ENCODE results near the gene XYLT1.
A peak's percentile ranks its signal among the peaks of the same experiment; 100 is the strongest.

Gene XYLT1

DNA sequence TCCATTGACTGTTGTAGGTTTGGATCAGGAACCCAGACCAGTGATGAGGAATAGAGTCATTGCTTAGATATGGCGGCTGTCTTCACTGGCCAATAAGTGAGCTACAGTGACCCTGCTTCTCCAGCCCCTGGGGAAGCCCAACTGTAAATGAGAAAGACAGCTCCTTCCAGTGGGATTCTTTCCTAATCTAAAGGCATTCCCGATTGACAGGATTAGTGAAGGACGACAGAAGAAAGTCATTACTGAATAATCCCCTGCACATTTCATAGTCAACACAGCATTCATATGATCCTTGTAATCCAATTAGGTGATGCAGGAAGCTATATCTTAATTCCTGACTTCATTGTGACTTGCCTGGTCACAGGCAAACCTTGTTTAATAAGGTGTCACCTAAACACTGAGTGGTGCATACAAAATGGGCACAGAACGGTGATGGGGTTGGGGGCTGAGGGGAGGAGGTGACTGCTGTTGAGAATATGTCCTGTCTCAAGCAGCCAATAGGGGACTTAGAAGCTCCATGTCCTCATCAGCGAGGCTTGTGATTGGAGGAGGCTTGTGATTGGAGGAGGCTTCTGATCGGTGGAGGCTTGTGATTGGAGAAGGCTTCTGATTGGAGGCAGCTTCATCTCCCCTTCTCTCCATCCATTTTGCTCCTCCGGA, 242.6 kb downstream of the XYLT1 start:
- DNase-seq (ENCODE audit: low spot score), result no peak

DNA sequence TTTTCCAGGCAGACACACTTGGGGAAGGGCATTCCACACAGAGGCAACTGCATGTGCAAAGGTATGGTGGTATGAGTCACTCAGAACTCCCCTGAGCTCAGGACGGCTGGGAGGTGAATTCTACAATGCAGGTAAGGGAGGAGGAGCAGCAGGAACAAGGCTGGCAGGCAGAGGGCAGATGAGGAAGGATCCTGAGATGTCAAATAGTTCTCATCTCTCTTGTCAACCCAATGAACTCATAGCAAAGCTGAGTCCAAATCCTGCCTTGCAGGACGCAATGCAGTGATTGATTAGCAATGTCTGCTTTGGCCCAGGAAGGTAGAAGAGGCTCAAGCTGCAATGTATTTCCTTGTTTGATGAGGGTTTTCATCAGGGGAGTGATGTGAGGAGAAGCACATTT, 243.5 kb downstream of the XYLT1 start:
- no peak for DNase-seq (ENCODE audit: low spot score)

- DNase-seq (ENCODE audit: low spot score), result no peak
These were observed 245.2 kb downstream of the XYLT1 start for GRCh38 chr16:17225541-17225940.

DNA sequence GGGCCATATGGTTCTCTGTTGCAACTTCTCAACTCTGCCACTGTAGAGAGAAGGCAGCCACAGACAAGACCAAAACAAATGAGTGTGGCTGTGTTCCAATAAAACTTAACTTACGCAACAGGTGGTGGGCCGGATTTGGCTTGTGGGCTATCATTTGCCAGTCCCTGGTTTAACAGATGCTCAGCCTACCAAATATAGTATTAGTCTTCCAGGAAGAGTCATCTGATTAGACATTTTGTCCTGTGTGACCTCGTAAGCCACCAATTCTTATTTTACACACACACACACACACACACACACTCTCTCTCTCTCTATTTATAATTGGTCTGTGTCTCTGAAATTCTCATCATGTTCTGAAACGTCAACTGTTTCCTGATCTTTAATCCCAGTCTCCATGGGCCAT, 245.9 kb downstream of the XYLT1 start:
- no peak for DNase-seq (ENCODE audit: low spot score)

DNA sequence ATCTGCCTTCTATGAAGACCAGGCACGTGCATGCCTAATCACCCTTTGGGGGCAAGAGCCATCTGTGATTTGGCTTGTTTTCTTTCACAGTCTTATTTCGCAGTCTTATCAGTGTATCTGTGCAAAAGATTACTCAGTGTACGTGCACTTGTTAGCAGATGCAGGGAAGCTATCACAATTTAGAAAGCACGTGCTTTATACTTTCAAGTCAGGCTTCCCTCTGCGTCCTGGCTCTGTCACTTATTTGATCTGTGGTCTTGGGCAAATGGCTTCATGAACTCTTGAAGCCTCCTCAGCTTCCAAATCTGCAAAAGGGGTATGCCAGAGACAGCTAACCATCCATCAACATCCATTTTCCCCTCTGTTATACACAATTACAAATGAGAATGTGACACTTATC, 246.4 kb downstream of the XYLT1 start:
- no peak for DNase-seq (ENCODE audit: low spot score)

DNA sequence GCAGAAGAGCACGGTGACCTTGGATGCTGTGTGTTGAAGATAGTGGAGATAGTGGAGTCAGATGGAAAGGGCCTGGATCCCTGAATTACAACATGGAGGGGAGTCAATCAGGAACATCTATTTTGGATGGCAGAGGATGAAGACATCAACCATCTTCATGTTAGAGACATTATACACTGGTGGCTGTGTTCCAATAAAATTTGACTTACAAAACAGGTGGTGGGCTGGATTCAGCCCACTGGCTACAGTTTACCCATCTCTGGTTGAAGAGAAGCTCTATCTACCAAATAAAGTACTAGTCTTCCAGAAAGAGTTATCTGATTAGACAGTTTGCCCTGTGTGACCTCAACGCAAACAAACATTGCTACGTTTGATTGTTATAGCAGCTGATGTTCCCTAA, 247.2 kb downstream of the XYLT1 start:
- DNase-seq (ENCODE audit: low spot score), result no peak

- DNase-seq (ENCODE audit: low spot score), result no peak
These were observed 247.8 kb downstream of the XYLT1 start for GRCh38 chr16:17222871-17223401.

DNA sequence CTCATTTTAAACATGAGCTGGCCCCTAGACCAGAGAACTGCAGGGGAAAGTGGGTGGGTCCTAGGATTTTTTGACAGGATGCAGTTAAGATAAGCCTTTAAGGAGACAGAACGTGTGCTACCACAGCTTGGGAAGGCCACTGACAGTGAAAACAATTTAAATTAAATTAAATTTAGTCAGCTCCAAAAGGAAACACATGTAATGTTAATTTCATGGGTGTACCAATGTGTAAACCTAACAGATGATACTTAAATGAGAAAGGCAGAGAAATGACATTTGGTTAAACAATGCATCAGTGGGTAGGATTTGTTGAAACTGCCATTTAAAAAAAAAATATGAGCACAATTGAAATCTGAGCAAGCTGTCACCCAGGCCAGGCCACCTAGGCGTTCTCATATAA, 250.8 kb downstream of the XYLT1 start:
- DNase-seq (ENCODE audit: low spot score), result no peak

GRCh38 chr16:17215936-17216335, 254.8 kb downstream of the XYLT1 start:
- no peak for DNase-seq (ENCODE audit: low spot score)

DNA sequence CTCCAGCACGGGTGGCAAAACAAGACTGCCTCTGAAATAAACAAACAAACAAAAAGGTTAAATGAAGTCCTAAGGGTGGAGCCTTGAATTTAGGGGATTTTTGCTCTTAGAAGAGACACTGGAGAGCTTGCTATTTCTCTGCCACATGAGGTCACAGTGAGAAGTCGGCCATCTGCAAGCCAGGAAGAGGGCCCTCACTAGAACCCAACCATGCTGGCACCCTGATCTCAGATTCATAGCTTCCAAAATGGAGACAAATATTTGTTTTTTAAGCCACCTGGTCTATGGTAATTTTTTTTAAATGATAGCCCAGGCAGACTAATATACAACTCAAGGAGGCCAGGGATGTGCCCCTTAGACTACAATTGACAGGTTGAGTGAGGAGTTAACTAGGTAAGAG, 255.5 kb downstream of the XYLT1 start:
- no peak for DNase-seq (ENCODE audit: low spot score)

DNA sequence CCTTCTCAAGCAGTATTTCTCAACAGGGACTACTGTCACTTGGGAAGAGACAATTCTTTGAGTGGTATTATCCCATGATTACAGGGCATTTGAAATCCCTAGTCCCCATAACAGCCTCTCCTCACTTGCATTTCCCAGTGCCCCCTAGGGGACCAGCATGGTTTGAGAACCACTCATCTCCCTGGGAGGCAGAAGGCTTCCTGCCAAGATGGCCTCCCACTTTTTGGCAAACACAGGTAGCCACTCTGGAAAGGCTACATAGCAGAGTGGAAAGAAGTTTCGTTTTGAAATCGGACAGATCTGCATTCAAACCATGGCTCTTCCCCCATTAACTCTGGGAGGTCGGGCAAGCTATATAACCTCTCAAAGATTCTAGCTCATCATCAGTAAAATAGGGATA, 256.8 kb downstream of the XYLT1 start:
- no peak for DNase-seq (ENCODE audit: low spot score)

DNA sequence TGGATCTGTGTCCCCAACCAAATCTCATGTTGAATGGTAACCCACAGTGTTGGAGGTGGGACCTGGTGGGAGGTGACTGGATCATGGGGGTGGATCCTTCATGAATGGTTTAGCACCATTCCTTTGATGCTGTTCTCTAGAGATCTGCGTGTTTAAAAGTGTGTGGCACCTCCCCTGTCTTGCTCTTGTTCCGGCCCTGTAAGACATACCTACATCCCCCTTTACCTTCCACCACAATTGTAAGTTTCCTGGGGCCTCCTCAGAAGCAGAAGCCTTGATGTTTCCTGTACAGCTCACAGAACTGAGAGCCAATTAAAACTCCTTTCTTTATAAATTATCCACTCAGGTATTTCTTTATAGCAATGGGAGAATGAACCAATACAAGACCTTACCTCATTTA, 257.7 kb downstream of the XYLT1 start:
- no peak for DNase-seq (ENCODE audit: low spot score)

GRCh38 chr16:17212606-17213005, 258.2 kb downstream of the XYLT1 start:
- DNase-seq (ENCODE audit: low spot score), result no peak

GRCh38 chr16:17211797-17212196, 259.0 kb downstream of the XYLT1 start:
- no peak for DNase-seq (ENCODE audit: low spot score)

DNA sequence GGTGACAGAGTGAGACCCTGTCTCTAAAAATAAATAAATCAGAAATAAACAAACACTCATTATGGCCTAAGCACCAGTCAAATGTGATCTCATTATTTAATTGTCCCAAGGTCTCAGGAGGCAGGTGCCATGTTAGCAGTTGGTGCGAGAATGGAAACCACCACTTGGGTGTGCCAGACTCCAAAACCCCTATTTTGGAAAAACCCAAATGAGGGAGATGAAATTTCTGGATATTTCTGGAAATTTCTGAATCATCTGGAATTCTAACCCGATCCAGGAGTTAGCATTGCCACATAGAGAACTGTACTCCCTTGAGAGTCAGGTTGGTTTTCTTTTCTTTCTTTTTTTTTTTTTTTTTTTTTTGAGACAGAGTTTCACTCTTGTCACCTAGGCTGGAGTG, 264.0 kb downstream of the XYLT1 start:
- DNase-seq (ENCODE audit: low spot score), result no peak

GRCh38 chr16:17205279-17206211, 265.2 kb downstream of the XYLT1 start:
- peak; percentile 7 for DNase-seq (ENCODE audit: low spot score)

DNA sequence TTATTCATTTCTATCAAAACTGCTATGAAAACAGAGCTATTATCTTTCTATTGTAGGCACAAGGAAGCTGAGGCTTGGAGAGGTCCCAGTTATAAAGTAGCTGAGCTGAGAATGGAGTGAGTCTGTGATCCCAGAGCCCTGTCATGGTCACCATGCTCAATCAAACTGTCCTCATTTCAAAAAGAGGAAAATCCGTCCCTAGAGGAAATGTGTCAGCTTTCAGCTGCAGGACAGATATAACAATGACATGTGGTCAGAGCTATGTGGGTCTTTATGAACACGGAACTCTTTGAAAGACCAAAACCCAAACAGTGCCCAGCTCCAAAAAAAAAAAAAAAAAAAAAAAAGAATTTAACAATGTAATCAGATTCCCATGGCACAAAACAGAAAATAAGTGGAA, 266.1 kb downstream of the XYLT1 start:
- DNase-seq (ENCODE audit: low spot score), result peak; percentile 66

GRCh38 chr16:17204206-17204605, 266.6 kb downstream of the XYLT1 start:
- DNase-seq (ENCODE audit: low spot score), result no peak

DNA sequence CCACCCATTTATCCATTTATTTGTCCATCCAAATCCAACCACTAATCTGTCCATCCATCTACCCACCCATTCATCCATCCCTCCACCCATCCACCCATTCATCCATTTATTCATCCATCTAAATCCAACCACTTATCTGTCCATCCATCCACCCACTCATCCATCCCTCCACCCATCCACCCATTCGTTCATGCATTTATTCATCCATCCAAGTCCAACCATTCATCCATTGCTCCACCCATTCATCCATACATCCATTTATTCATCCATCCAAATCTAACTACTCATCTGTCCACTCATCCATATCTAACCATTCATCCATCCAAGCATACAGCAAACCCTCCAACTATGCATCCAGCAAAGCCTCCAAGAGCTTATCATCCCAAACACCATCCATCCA, 267.3 kb downstream of the XYLT1 start:
- DNase-seq (ENCODE audit: low spot score), result no peak

DNA sequence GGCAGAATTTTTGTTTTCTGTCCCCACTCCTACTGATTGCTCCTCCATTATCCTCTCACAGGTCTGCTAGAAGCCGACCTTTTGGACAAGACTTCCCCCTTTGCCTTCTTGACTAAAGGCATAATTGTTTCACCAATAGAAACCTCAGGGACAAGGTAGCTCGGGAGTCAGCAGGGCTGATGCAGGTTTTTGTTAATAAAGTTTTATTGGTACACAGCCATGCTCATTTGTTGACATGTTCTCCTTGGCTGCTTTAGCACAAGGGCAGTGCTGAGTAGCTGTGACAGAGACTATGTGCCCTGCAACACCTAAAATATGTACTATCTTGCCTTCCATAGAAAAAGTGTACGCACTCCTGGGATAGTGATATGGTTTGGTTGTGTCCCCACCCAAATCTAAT, 271.6 kb downstream of the XYLT1 start:
- no peak for DNase-seq (ENCODE audit: low spot score)

- no peak for DNase-seq (ENCODE audit: low spot score)
These were observed 274.2 kb downstream of the XYLT1 start for GRCh38 chr16:17196526-17196925.

DNA sequence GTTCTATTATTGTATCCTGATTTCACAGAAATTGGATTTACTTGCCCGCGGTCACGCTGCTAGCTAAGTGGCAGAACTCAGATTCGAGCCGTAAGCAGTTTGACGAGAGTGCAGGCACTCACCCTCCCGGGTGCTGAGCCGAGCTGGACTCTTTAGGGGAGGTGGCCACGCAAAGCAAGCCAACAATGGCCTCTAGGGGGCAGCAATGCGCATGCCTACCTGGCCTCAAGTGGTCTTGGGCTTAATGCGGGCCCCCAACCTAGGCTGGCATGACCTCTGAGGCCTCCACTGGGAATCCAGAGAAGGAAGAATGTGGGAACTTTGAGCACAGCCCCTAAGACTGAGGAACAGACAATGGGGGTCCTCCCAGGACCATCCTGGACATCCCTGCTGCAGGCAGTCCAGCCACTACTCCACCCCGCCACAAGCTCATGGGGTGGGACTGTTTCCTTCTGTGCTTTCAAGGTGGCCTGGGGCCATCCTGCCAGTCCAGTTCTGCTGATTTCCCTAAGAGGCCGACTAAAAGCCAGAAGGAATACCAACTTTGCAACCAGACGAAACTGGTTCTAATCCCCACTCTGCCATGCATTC, 276.5 kb downstream of the XYLT1 start:
- peak; percentile 21 for DNase-seq (ENCODE audit: low spot score)

DNA sequence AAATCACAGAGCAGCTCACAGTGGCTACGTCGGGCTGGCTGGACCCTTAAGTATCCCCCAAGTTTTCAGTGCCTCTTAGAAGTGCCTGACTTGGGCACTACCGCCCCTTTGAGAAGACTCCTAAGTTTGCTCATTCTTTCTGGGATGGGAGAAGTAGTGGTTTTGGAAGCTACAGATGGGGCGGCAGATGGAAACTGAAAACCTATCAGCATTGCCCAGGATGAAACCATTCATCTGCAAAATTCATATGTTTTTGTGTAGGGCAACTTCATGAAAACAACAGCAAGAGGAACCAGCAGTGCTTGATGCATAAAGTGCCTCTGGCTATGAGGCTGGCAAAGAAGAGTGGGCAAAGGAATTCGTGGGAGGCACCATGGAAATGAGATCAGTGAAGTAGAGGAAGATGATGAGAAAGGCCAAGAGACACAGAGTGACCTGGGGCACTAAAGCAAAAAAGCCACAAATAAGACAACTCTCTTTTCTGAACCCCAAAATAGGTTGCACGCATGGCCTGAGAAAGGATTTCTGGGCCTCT, 277.1 kb downstream of the XYLT1 start:
- no peak for DNase-seq (ENCODE audit: low spot score)

Data from kidney capillary endothelial cell (primary cell).